ENCODE data around the gene DNHD1.

GRCh38 chr11:6611963-6612212 lies 114.8 kb downstream of the DNHD1 start:
- TF ChIP-seq, protein P1, sequence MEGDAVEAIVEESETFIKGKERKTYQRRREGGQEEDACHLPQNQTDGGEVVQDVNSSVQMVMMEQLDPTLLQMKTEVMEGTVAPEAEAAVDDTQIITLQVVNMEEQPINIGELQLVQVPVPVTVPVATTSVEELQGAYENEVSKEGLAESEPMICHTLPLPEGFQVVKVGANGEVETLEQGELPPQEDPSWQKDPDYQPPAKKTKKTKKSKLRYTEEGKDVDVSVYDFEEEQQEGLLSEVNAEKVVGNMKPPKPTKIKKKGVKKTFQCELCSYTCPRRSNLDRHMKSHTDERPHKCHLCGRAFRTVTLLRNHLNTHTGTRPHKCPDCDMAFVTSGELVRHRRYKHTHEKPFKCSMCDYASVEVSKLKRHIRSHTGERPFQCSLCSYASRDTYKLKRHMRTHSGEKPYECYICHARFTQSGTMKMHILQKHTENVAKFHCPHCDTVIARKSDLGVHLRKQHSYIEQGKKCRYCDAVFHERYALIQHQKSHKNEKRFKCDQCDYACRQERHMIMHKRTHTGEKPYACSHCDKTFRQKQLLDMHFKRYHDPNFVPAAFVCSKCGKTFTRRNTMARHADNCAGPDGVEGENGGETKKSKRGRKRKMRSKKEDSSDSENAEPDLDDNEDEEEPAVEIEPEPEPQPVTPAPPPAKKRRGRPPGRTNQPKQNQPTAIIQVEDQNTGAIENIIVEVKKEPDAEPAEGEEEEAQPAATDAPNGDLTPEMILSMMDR (IDR thresholded peaks at IDR 0.05): peak in 1 of 6 experiments; percentile 4
- TF ChIP-seq POLR2A (IDR thresholded peaks at IDR 0.05): no peak
